GM18873 (cell line): ENCODE results near the gene RSPH1.

Experiments
- ATAC-seq: cut with Tn5 transposase; IDR thresholded peaks from one replicate; pipeline ENCODE4 v1.9.1; 2021; ENCODE audit warnings: mild to moderate bottlenecking, moderate library complexity, moderate number of reproducible peaks; ENCODE audit not compliant: unreplicated experiment, low FRiP score

RSPH1 gene

GRCh38 chr21:42496120-42496838 is at the start of gene RSPH1:
RSPH1 (minus strand) TSS chr21:42496224; CDS start chr21:42496186, 38 bp downstream.
- peak; percentile 96 for ATAC-seq

GRCh38 chr21:42545745-42546144 is 49.7 kb upstream of the RSPH1 start:
- ATAC-seq = no peak

GRCh38 chr21:42545317-42545716 is 49.3 kb upstream of the RSPH1 start:
- no peak for ATAC-seq

GRCh38 chr21:42544544-42544943 is 48.5 kb upstream of the RSPH1 start:
- no peak for ATAC-seq

- ATAC-seq = no peak
Observed at GRCh38 chr21:42543106-42543847, 47.3 kb upstream of the RSPH1 start.

GRCh38 chr21:42542596-42542995 is 46.6 kb upstream of the RSPH1 start:
- ATAC-seq = no peak

GRCh38 chr21:42542196-42542595 is 46.2 kb upstream of the RSPH1 start:
- ATAC-seq = no peak

- ATAC-seq = no peak
Observed at GRCh38 chr21:42541618-42542017, 45.6 kb upstream of the RSPH1 start.

- no peak for ATAC-seq
Observed at GRCh38 chr21:42541174-42541573, 45.1 kb upstream of the RSPH1 start.

- ATAC-seq = no peak
Observed at GRCh38 chr21:42540396-42540795, 44.4 kb upstream of the RSPH1 start.

GRCh38 chr21:42539931-42540343 is 43.9 kb upstream of the RSPH1 start:
- no peak for ATAC-seq

GRCh38 chr21:42539342-42539741 is 43.3 kb upstream of the RSPH1 start:
- no peak for ATAC-seq

GRCh38 chr21:42538479-42539275 is 42.7 kb upstream of the RSPH1 start:
- ATAC-seq = no peak

- no peak for ATAC-seq
Observed at GRCh38 chr21:42537106-42537742, 41.2 kb upstream of the RSPH1 start.

GRCh38 chr21:42536601-42537000 is 40.6 kb upstream of the RSPH1 start:
- ATAC-seq = no peak

GRCh38 chr21:42535602-42536171 is 39.7 kb upstream of the RSPH1 start:
- ATAC-seq = peak; percentile 62

GRCh38 chr21:42534421-42535378 is 38.7 kb upstream of the RSPH1 start:
- no peak for ATAC-seq

- ATAC-seq = no peak
Observed at GRCh38 chr21:42533963-42534355, 37.9 kb upstream of the RSPH1 start.

GRCh38 chr21:42533306-42533962 is 37.4 kb upstream of the RSPH1 start:
- ATAC-seq = no peak
